Ecto neural progenitor cell (in vitro differentiated cells): ENCODE measurements around the gene ARMC9.
"Not testable (repeated sequence)": the region's sequence is repeated elsewhere in the genome, so short reads cannot be mapped to it uniquely, and the experiment has no call there.

Experiments used
- DNase-seq: peaks from one replicate; pipeline ENCODE4 v3.0.0-alpha.2; 2018; ENCODE audit warnings: low spot score

Gene ARMC9

GRCh38 chr2:231364061-231364460, 165.6 kb downstream of the ARMC9 start:
- no peak for DNase-seq

GRCh38 chr2:231364961-231365810, 166.8 kb downstream of the ARMC9 start:
- DNase-seq, result no peak

- no peak for DNase-seq
Observed at GRCh38 chr2:231367178-231367577, 168.7 kb downstream of the ARMC9 start.

GRCh38 chr2:231369580-231370428, 171.4 kb downstream of the ARMC9 start:
- DNase-seq, result no peak

- DNase-seq, result no peak
Observed at GRCh38 chr2:231370429-231370748, 172.0 kb downstream of the ARMC9 start.

GRCh38 chr2:231370749-231371429, 172.5 kb downstream of the ARMC9 start:
- no peak for DNase-seq

GRCh38 chr2:231371430-231372054, 173.1 kb downstream of the ARMC9 start:
- no peak for DNase-seq

- no peak for DNase-seq
Observed at GRCh38 chr2:231372326-231372725, 173.9 kb downstream of the ARMC9 start.

GRCh38 chr2:231373184-231373583, 174.8 kb downstream of the ARMC9 start:
- DNase-seq, result no peak

- no peak for DNase-seq
Observed at GRCh38 chr2:231373786-231374349, 175.4 kb downstream of the ARMC9 start.

- no peak for DNase-seq
Observed at GRCh38 chr2:231374771-231375170, 176.3 kb downstream of the ARMC9 start.

GRCh38 chr2:231375994-231376615, 177.7 kb downstream of the ARMC9 start:
- DNase-seq, result not testable (repeated sequence)

GRCh38 chr2:231376857-231377256, 178.4 kb downstream of the ARMC9 start:
- DNase-seq, result no peak

- no peak for DNase-seq
Observed at GRCh38 chr2:231378026-231378722, 179.7 kb downstream of the ARMC9 start.

GRCh38 chr2:231379266-231380215, 181.1 kb downstream of the ARMC9 start:
- no peak for DNase-seq

- DNase-seq, result no peak
Observed at GRCh38 chr2:231380307-231380706, 181.9 kb downstream of the ARMC9 start.

- no peak for DNase-seq
Observed at GRCh38 chr2:231380991-231381847, 182.8 kb downstream of the ARMC9 start.

GRCh38 chr2:231382116-231382515, 183.7 kb downstream of the ARMC9 start:
- DNase-seq, result no peak
